ENCODE data around the gene COL15A1. TPM values are rescaled to one million over a fixed set of nuclear protein-coding genes. Genes with fewer than 3 reads are reported as not detected.
A peak's percentile ranks its signal among the peaks of the same experiment; 100 is the strongest.

COL15A1 gene
- total and polyA plus RNA-seq, 2 of the 8 experiments (the other 6 are each of a cell fraction or from before 2014, with no cell fraction given): 0.12 to 0.15 TPM

DNA sequence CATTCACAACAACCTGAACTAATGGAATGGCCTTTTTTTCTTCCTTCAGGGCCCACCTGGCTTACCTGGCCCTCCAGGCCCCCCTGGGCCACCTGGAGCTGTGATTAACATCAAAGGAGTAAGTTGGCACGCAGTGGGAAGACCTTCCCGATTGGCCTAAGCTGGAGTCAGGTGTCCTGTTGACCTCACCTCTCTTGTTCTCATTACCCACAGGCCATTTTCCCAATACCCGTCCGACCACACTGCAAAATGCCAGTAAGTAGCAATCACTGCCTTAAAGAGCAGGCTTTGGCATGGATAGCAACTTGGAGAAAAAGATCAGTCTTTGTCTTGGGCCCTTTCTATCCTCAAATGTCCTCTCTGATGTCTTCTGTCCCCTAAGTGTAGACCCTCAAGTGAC is 105.9 kb downstream of the COL15A1 start:
- no peak overlapping the region for H3K23ac ChIP-seq (ENCODE audit: insufficient read length)
- FAIRE-seq (no peak), DNase-seq (ENCODE audit: low read depth in 1 of 2, low spot score in 2 of 2) (no peak)
- no peaks in the 10 kb centered on the region for H4K20me1 ChIP-seq (replicated peaks in 1 of 2; ENCODE audit: control insufficient read depth in 1 of 2, insufficient read depth in 2 of 2, low read length in 2 of 2)
- H2BK120ac ChIP-seq (replicated peaks; ENCODE audit: low read depth, low read length): no peak overlapping the region
- H2BK15ac ChIP-seq (ENCODE audit: low read length): no peak overlapping the region
- H3K79me1 ChIP-seq (ENCODE audit: low read depth, low read length): no peaks in the 10 kb centered on the region
- no peak overlapping the region for H2AK5ac ChIP-seq (ENCODE audit: low read depth, low read length)
- H2BK20ac ChIP-seq (ENCODE audit: low read length): no peak overlapping the region
- no peak overlapping the region for H3K4ac ChIP-seq (replicated peaks; ENCODE audit: insufficient read length, low read depth, low read length)
- no peak overlapping the region for H2BK5ac ChIP-seq (ENCODE audit: low read depth, low read length)
- H3K27me3 ChIP-seq (replicated peaks in 1 of 4; ENCODE audit: control insufficient read depth in 3 of 4, extremely low read depth in 1 of 4, insufficient read depth in 3 of 4, low read length in 3 of 4): no peaks in the 10 kb centered on the region
- H3K4me2 ChIP-seq (ENCODE audit: insufficient read depth in 1 of 2, low read depth in 2 of 2, low read length in 2 of 2): no peak overlapping the region
- H4K8ac ChIP-seq (ENCODE audit: extremely low read depth, insufficient read depth, low read length): no peak overlapping the region
- no peak overlapping the region for H3K18ac ChIP-seq (ENCODE audit: extremely low read depth, low read length)
- no peak overlapping the region for H2AFZ ChIP-seq (ENCODE audit: low read length)
- H3K4me1 ChIP-seq (replicated peaks in 1 of 4; ENCODE audit: control insufficient read depth in 3 of 4, insufficient read depth in 4 of 4, low read length in 3 of 4): no peaks in the 10 kb centered on the region
- CTCF ChIA-PET (ENCODE audit: partially characterized antibody): interaction anchor here (0.7 to 1.3 kb wide), 2 partner anchors 54 to 74 kb away, joined by 3 to 4 read pairs; no protein-coding TSS in a partner anchor
- no peak overlapping the region for H3K14ac ChIP-seq (ENCODE audit: insufficient read length)
- H3K4me3 ChIP-seq (ENCODE audit: extremely low read depth in 1 of 4, insufficient read depth in 2 of 4, low read depth in 3 of 4, low read length in 4 of 4): no peak overlapping the region
- POLR2A ChIA-PET (ENCODE audit: partially characterized antibody): no interaction called here
- H3K9ac ChIP-seq (replicated peaks in 1 of 4; ENCODE audit: extremely low read depth in 1 of 4, low read depth in 3 of 4, low read length in 3 of 4): no peak overlapping the region
- H3K27ac ChIP-seq (ENCODE audit: low read depth, low read length): no peak overlapping the region
- H3K9me3 ChIP-seq (ENCODE audit: insufficient read depth in 2 of 2, low read depth in 1 of 2, low read length in 1 of 2): 0 out of 4 replicates have a peak, but pooled peaks cover 0 to 2% of the 10 kb centered on the region in 2 experiments
- H2BK12ac ChIP-seq (ENCODE audit: low read depth, low read length): no peak overlapping the region
- H3K79me2 ChIP-seq (ENCODE audit: control insufficient read depth in 1 of 2, insufficient read depth in 2 of 2, low read length in 2 of 2): no peaks in the 10 kb centered on the region
- H3K36me3 ChIP-seq (ENCODE audit: control insufficient read depth in 2 of 4, insufficient read depth in 4 of 4, low read length in 3 of 4): no peaks in the 10 kb centered on the region
- no peak overlapping the region for H4K5ac ChIP-seq (ENCODE audit: insufficient read length, low read depth, low read length)
- WGBS, 2 experiments (ENCODE audit: extremely low coverage in 1 of 2, insufficient coverage in 1 of 2, insufficient read length in 1 of 2, insufficient replicate concordance in 2 of 2, low coverage in 1 of 2, low lambda C conversion rate in 2 of 2, missing lambda C conversion rate in 1 of 2): 62% methylated on average over 4 of the region's 4 CpGs; no CpG with 5 or more reads in 1 of the 2 experiments
- no peak overlapping the region for H3K56ac ChIP-seq (replicated peaks; ENCODE audit: insufficient read length, low read depth, low read length)
- TF ChIP-seq, protein P1, sequence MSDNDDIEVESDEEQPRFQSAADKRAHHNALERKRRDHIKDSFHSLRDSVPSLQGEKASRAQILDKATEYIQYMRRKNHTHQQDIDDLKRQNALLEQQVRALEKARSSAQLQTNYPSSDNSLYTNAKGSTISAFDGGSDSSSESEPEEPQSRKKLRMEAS (IDR thresholded peaks at IDR 0.05): no peak
- no peak for TF ChIP-seq RFX5 (IDR thresholded peaks at IDR 0.05; ENCODE audit: borderline replicate concordance, low read depth, low read length)
- TF ChIP-seq CBX5 (IDR thresholded peaks at IDR 0.05; ENCODE audit: low read depth, low read length): no peak
- no peak for TF ChIP-seq EGR1 (IDR thresholded peaks at IDR 0.05; ENCODE audit: borderline replicate concordance, low read depth, low read length)
- no peak for TF ChIP-seq SIX5 (IDR thresholded peaks at IDR 0.05; ENCODE audit: low read depth, low read length)
- TF ChIP-seq ASH2L (IDR thresholded peaks at IDR 0.05; ENCODE audit: low read length): no peak
- no peak for TF ChIP-seq BRCA1 (IDR thresholded peaks at IDR 0.05; ENCODE audit: low read depth, low read length)
- TF ChIP-seq FOSL1 (IDR thresholded peaks at IDR 0.05; ENCODE audit: insufficient read depth, low read depth, low read length): no peak
- TF ChIP-seq POLR2A (IDR thresholded peaks at IDR 0.05; ENCODE audit: control extremely low read depth in 1 of 2, low read depth in 2 of 2, low read length in 2 of 2): no peak
- no peak for TF ChIP-seq MAFK (IDR thresholded peaks at IDR 0.05; ENCODE audit: low read depth, low read length)
- TF ChIP-seq CHD1 (IDR thresholded peaks at IDR 0.05; ENCODE audit: low read depth, low read length): no peak
- TF ChIP-seq SP1 (IDR thresholded peaks at IDR 0.05; ENCODE audit: low read depth, low read length): no peak
- no peaks in the 10 kb centered on the region for H3K23me2 ChIP-seq (ENCODE audit: low read depth, low read length)
- peak overlapping the region; percentile 20 for H4K91ac ChIP-seq (replicated peaks; ENCODE audit: insufficient read length, low read length)

All from H1 (cell line).